Fibroblast of the conjunctiva (primary cell): ENCODE data around the gene BOLA3.
"Not testable (repeated sequence)": the region's sequence is repeated elsewhere in the genome, so short reads cannot be mapped to it uniquely, and the experiment has no call there.

ENCODE experiments used
- DNase-seq: peaks from one replicate; pipeline ENCODE4 v3.0.0-alpha.2; 2010; ENCODE audit warnings: low read depth

BOLA3 gene

GRCh38 chr2:74148457-74149246 is 940 bp upstream of the BOLA3 start:
- DNase-seq, result no peak

GRCh38 chr2:74146929-74147726 is 584 bp downstream of the BOLA3 start:
- no peak for DNase-seq

DNA sequence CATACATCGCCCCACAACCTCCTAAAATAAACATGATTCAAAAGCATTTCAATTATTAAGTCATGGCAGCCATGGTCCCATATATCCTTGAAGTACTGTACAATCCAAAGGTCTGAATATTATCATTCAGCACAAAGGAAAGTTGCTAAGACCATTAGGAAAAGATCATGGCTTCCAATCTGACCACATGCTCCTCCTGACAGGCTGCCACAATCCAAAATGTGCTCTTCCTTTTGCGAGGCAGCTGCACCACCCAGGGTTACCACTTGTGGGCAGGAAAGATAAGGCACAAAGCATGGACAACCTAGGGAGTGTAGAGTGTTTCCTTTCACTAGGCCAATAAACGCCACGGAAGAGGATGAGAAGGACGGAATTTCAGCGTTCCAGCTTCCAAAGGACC is 5.4 kb downstream of the BOLA3 start:
- no peak for DNase-seq

DNA sequence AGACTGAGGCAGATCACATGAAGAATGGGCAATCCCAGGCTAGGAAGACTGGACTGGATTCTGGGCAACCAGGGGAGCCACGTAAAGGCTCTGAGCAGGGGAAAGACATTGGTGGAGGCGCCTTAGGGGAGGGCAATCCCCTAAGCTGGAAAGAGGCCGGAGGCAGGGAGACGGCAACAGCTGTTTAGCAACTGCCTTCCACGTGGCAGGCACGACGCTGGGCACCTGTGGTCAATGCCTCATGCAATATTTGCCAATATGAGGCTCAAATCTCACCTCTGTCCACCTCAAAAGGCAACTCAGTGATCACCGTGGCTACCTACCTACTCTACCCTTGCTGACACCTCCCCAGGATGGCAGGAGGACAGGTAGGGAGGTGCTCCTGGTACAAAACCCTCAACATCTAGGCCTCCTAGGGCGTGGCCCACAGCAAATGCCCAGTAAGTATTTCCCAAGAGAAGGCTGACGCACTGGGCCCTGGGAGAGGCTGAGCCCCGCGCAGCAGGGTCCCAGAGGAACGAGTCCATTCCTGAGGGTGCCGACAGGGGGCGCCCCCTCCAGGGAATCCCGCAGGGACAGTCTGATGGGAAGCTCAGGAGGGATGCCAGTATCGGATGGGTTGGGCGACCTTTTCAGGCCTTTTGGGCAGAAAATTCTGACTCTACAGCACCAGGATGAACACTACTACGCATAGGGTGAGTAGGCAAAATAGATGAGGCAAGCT is 8.9 kb downstream of the BOLA3 start:
- no peak for DNase-seq

DNA sequence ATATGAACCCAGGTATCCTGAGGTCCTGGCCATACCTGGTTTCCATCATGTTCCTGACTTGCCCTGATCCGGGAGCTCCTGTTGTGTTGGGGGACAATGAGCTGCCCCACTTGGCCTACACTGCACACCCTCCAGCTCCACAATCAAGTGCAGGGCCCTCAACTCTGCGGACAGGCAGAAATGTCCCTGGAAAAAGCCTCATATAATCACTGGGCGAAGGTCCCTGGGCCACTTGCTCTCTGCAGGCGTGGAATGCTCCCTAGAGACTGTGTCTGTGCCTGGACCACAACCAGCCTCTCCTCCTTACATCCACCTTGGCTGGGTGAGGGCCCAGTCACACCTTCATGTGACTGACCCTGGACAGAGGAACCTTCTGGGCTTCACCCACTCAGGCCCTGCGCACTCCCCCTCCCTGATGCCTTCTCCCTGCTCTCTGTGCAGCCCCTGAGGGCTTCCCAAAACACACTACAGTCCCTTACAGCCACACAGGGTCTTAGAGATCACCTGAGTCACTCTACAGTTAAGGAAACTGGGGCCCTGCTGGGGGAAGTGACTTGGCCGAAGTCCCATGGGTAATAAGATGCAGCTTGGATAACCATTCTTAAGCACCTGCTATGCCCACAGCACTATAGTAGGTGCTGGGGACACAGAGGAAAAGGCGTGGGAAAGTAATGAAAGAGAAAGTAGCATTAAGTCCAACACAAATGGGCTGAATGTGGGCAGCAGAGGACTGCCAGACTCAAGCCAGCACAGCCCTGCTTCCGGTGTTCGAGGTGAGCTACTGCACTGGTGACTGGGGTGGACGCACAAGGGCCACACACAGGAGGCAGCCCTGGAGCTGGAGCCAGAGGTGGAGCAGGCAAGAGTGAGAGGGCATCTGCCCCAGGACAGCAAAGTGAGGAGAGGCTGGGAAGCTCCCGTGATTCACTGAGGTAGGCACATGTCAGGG is 9.8 kb downstream of the BOLA3 start:
- no peak for DNase-seq

GRCh38 chr2:74131901-74132300 is 15.8 kb downstream of the BOLA3 start:
- DNase-seq, result no peak

GRCh38 chr2:74130211-74130995 is 17.3 kb downstream of the BOLA3 start:
- DNase-seq, result no peak

DNA sequence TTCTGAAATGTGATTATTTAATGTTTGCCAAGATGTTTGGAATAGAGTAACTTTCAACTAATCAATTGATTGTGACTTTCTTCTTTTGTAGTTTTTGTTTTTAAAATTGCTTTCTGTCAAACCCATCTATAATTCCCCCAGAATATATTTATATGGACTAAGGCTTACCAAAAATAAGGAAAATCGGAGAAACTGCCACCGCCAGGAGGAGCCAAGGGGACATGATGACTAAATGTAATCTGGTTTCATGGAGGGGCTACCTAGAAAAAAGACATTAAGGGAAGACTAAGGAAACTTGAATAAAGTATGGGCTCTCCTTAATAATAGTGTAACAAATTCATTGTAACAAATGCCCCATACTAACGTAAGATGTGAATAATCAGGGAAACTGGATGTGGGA is 19.5 kb downstream of the BOLA3 start:
- DNase-seq, result no peak

DNA sequence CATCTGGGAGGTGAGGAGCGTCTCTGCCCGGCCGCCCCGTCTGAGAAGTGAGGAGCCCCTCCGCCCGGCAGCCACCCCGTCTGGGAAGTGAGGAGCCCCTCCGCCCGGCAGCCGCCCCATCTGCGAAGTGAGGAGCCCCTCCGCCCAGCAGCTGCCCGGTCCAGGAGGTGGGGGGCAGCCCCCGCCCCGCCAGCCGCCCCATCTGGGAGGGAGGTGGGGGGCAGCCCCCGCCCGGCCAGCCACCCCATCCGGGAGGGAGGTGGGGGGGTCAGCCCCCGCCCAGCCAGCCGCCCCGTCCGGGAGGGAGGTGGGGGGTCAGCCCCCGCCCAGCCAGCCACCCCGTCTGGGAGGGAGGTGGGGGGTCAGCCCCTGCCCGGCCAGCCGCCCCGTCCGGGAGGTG is 23.8 kb downstream of the BOLA3 start:
- DNase-seq, result not testable (repeated sequence)

- not testable (repeated sequence) for DNase-seq
These were observed 25.9 kb downstream of the BOLA3 start for GRCh38 chr2:74121846-74122245.

GRCh38 chr2:74119912-74120825 is 27.5 kb downstream of the BOLA3 start:
- peak; percentile 67 for DNase-seq

DNA sequence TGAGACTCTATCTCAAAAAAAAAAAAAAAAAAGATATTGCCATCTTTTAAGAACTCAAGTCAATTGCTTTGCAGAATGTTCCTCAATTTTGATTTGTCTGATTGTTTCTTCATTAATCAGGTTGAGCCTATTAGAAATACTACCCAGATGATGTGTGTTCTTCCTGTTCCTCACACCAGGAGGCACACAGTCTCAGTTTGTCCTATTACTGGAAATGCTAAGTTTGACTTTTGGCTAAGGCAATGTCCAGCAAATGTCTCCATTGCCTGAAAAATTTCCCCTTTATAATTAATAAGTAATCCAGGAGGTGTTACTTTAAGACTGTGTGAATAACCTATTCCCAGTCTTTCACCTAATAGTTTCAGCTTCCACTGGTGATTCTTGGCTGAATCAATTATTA is 28.4 kb downstream of the BOLA3 start:
- no peak for DNase-seq

DNA sequence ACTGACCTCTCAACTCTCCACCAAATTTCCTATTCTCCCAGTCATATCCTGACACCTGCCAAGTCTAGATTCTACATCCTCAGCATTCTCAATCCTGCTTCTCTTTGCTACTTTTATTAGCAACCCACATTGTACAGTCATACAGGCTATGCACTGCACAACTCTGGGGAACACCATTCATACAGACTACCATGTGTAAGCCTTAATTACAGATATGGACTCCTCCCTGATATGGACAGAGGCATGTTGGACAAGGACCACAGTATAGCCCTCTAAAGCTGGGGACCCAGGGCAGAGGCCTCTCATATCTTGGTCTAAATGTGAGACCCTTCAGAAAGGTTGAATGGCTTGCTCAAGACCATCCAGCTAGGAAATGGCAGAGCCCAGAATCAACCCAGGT is 36.3 kb downstream of the BOLA3 start:
- DNase-seq, result no peak

DNA sequence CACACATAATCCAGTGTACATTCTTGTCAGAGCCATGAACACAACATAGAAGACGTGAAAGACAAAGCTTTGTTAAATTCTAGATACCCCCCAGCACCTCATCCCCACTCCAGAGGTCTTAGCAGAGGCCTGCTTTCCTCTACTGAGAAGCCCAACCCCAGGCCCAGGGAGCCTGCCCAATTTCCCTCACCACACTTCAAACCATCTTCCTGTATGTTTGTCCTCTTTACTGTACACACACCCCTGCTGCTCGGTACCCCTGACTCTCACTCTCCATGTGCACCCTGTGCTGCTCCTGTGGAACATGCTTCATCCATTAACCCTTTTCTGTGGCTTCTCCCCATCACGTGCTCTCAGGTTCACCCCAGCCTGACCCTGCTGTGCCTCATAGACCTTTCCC is 37.2 kb downstream of the BOLA3 start:
- no peak for DNase-seq

DNA sequence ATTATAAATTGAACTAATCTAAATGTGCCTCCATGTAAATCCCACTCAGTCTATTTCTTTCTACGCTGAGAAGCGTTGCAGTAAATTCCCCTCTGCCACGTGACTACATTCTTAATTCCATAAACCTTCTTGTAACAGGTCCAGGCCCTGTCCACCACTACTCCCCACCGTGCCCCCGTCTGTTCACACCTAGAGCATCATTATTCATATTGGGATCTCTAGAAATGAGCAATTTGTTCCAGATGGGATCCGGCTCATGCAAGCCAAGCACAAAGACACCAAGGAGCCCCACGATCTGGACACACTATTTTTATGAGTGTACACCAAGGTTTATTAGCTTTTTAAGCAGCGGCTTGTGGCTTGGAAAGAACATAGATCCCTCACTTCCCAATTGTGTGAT is 38.2 kb downstream of the BOLA3 start:
- DNase-seq, result no peak

DNA sequence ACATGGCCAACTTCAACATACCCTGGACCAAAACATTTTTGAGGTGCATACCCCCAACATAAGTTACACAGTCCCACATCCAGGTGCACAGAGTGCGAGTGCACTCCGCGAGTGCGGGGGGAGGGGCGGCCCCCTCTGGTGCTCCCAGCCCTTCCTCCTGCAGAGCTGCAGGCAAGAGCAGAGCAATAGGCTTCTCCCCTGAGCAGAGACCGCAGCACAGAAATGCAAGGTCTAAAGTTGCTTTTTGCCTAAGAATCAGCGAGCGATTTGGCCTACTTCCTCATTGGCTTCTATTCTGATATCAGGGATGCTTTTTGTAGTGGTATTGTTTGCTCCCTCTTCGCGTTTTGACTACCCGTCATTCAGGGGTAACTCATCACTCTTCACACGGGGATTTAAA is 40.6 kb downstream of the BOLA3 start:
- no peak for DNase-seq

DNA sequence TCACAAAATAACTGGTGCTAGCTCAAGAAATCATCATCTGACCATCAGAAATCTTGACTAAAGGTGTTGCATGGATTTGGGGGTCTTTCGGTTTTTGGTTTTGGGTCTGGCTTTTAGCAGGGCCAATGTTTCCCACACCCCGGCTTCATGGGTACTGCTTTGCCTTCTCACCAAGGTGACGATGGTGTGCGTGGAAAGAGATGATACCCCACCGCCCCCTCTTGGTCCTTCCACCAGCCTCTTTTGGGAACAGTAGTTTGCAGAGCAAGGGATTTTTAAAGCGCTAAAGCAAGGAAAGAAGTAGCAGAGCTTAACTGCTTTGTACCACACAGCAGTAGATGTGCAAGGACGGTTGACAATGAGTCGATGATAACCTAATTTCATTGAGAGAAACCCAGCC is 42.3 kb downstream of the BOLA3 start:
- DNase-seq, result no peak

DNA sequence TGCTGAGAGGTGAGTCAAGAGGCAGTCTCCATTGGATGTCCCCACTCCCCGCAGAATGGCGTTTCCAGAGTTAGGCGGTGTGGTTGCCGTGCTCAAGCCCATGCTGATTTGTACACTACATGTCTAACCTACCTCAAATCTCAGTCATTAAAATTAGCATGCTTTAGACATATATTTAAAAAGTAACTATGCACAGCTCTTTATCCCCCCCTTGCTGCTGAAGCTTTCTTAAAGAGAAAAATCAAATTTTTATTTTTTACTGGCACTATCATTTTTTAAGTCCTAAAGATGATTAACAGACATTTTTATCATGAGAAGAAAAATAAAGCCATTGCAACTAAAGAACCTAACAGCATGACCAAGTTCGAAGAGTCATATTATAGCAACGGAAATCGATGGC is 42.9 kb downstream of the BOLA3 start:
- DNase-seq, result no peak

DNA sequence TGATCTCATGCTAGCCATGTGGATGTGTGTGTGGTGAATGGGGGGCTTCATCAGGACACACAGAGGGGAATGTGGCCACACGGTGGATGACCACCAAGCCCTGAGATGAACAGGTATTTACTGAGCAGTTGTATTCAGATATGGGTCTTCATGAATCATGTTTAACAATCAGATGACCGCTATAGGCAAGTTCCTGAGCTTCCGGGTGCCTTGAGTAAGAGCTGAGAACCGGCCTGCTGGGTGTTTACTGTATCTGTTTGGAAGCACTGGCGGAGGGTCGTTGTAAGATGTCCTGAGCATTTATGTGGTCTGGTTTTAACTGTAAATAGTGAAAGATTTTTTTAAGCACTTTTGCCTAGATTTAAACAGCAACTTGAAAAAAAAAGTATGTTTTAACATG is 43.9 kb downstream of the BOLA3 start:
- no peak for DNase-seq

DNA sequence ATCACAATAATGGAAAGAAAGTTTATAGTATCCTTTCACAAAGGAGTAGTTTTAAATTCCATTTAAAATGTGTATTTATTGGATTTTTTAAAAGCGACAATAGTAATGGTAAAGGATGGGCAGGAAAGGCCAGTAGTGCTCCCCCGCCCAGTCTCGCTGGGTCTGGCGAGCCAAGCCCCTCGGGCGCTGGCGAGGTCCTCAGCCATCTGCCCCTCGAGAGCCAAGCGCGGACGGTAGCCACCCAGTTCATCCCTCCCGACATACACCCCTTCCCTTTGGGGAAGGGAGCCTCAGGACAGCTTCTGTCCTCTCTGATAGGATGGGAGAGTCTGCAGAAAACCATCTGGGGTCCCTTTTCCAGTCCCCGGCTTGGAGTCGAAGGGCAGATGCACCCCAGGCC is 45.2 kb downstream of the BOLA3 start:
- no peak for DNase-seq
